OCI-LY3 (cell line): ENCODE measurements around the gene SVOPL.
A peak's percentile ranks its signal among the peaks of the same experiment; 100 is the strongest.

ENCODE experiments used
- H2AFZ ChIP-seq: fragments of 200-600, 300-600 bp; shearing (Covaris generic); 2 replicates; pipeline ENCODE4 v1.6.0; 2014; ENCODE audit warnings: antibody characterized with exemption, low read depth, low read length
- H3K27ac ChIP-seq: fragments of 200-600, 300-600 bp; sonication (generic); 2 replicates; pipeline ENCODE4 v1.5.1; 2014; ENCODE audit warnings: mild to moderate bottlenecking, low read length, moderate library complexity, mixed read lengths
- H3K27me3 ChIP-seq: fragments of 200-600, 300-600 bp; sonication (generic); 2 replicates; pipeline ENCODE4 v1.6.1; 2014; ENCODE audit warnings: low read depth, low read length, mixed read lengths
- H3K36me3 ChIP-seq: fragments of 200-600, 300-600 bp; sonication (generic); replicated peaks from 2 replicates; pipeline ENCODE3; 2014; ENCODE audit warnings: low read depth, low read length, mixed read lengths
- H3K4me1 ChIP-seq: fragments of 300-600, 200-600 bp; sonication (generic); 2 replicates; pipeline ENCODE4 v1.6.1; 2014; ENCODE audit warnings: low read length, mixed read lengths
- H3K4me2 ChIP-seq: fragments of 200-600, 300-600 bp; sonication (generic); 2 replicates; pipeline ENCODE4 v1.6.1; 2014; ENCODE audit warnings: low read length, mixed read lengths
- H3K4me3 ChIP-seq: fragments of 300-600, 200-600 bp; sonication (generic); 2 replicates; pipeline ENCODE4 v1.5.1; 2014; ENCODE audit warnings: antibody characterized with exemption, mild to moderate bottlenecking, low read length, moderate library complexity
- H3K79me2 ChIP-seq: fragments of 300-600, 200-600 bp; shearing (Covaris generic); 2 replicates; pipeline ENCODE4 v1.6.1; 2014; ENCODE audit warnings: mild to moderate bottlenecking, low read length, mixed read lengths
- H3K9ac ChIP-seq: fragments of 300-600, 200-600 bp; shearing (Covaris generic); 2 replicates; pipeline ENCODE4 v1.6.0; 2014; ENCODE audit warnings: mild to moderate bottlenecking, low read length, moderate library complexity
- H3K9me3 ChIP-seq: fragments of 200-600, 300-600 bp; shearing (Covaris generic); 2 replicates; pipeline ENCODE4 v1.6.1; 2014; ENCODE audit warnings: low read length, mixed read lengths; ENCODE audit not compliant: insufficient read depth
- H4K20me1 ChIP-seq: fragments of 200-600, 300-600 bp; sonication (generic); 2 replicates; pipeline ENCODE4 v1.6.1; 2016; ENCODE audit warnings: low read length, mixed read lengths; ENCODE audit not compliant: insufficient read depth
- EZH2phosphoT487 ChIP-seq: fragments of 200-600 bp; shearing (Covaris generic); IDR thresholded peaks from 2 replicates; pipeline ENCODE4 v1.6.1; 2018; ENCODE audit warnings: antibody characterized with exemption, mixed run types, low read depth
- TF ChIP-seq, protein P1 (sequence below): fragments of 200-600, 300-600 bp; sonication (generic); IDR thresholded peaks from 2 replicates; pipeline ENCODE4 v1.5.1; 2014; ENCODE audit warnings: antibody characterized with exemption, low read length, low read depth

Gene SVOPL

DNA sequence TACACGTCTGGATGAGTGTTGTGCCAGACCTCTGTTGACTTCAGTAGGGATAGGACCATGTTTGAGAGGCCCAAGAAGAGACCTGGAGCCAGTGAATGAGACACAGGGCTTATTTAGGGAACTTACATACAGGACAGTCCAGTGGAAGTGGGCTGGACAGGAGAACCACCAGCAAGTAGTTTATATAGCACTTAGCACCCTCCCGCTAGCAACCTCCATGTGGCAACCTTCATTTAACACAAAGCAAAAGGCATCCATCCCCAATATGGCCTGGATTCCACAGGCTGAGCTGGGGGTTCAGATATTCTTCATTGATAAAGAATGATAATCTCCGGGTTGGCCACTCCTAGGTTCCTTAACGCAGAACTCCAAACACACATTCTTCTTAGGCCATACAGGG is 147.4 kb downstream of the SVOPL start:
- no peak for TF ChIP-seq EZH2phosphoT487
- TF ChIP-seq, protein P1, sequence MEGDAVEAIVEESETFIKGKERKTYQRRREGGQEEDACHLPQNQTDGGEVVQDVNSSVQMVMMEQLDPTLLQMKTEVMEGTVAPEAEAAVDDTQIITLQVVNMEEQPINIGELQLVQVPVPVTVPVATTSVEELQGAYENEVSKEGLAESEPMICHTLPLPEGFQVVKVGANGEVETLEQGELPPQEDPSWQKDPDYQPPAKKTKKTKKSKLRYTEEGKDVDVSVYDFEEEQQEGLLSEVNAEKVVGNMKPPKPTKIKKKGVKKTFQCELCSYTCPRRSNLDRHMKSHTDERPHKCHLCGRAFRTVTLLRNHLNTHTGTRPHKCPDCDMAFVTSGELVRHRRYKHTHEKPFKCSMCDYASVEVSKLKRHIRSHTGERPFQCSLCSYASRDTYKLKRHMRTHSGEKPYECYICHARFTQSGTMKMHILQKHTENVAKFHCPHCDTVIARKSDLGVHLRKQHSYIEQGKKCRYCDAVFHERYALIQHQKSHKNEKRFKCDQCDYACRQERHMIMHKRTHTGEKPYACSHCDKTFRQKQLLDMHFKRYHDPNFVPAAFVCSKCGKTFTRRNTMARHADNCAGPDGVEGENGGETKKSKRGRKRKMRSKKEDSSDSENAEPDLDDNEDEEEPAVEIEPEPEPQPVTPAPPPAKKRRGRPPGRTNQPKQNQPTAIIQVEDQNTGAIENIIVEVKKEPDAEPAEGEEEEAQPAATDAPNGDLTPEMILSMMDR = no peak
- Histone ChIP-seq H2AFZ (no peak overlapping the region), H3K27ac (no peak overlapping the region), H3K9me3 (no peaks in the 10 kb centered on the region), H3K4me3 (no peak overlapping the region), H3K4me2 (no peak overlapping the region), H3K9ac (no peak overlapping the region), H3K27me3 (no peaks in the 10 kb centered on the region), H4K20me1 (no peaks in the 10 kb centered on the region), H3K79me2 (no peaks in the 10 kb centered on the region), H3K36me3 (peaks cover 36% of the 10 kb centered on the region), H3K4me1 (peaks cover 16% of the 10 kb centered on the region)

DNA sequence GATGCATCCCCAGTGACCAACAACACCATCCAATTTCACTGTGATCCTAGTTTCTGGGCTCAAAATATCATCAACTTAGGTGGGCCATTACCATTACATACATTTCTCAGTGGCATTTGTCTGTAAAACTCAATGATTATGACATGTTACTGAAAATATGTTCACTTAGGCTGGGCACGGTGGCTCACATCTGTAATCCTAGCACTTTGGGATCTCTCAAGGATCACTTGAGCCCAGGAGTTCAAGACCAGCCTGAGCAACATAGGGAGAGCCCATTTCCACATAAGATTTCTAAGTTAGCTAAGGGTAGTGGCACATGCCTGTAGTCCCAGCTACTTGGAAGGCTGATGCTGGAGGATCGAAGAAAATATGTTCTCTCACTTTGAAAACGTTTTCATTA is 150.1 kb downstream of the SVOPL start:
- no peaks in the 10 kb centered on the region for H4K20me1 ChIP-seq
- TF ChIP-seq EZH2phosphoT487 = no peak
- H3K4me2 ChIP-seq = no peak overlapping the region
- no peaks in the 10 kb centered on the region for H3K79me2 ChIP-seq
- H3K27me3 ChIP-seq = no peaks in the 10 kb centered on the region
- peaks cover 37% of the 10 kb centered on the region for H3K36me3 ChIP-seq
- H3K27ac ChIP-seq = no peak overlapping the region
- no peak overlapping the region for H2AFZ ChIP-seq
- peaks cover 16% of the 10 kb centered on the region for H3K4me1 ChIP-seq
- H3K9ac ChIP-seq = no peak overlapping the region
- H3K4me3 ChIP-seq = no peak overlapping the region
- no peaks in the 10 kb centered on the region for H3K9me3 ChIP-seq

DNA sequence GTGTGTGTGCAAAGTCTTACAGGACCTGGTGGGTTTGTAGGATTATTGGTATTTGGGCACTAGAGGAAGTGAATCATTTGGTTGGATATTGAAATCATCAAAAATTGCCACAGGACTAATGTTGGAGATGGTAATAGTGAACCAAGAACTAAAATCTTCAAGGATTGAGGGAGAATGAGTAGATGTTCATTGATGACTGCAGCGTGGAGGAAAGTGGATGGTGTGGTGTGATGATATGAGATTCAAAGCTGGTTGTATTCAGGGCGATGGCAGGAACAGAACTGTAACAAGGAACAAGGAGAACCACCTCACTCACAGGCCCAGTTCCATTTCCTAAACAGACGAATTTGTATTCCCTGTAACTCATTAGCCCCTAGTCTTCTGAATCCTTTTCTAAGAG is 150.8 kb downstream of the SVOPL start:
- TF ChIP-seq, protein P1 = no peak
- Histone ChIP-seq H3K4me3 (no peak overlapping the region), H3K79me2 (no peaks in the 10 kb centered on the region), H3K9ac (no peak overlapping the region), H4K20me1 (no peaks in the 10 kb centered on the region), H3K4me2 (peak overlapping the region; percentile 48; the same call in 1 of the 2 replicates), H3K27ac (0 out of 2 replicates have a peak overlapping the region, but pooled peaks have one; percentile 2), H3K27me3 (no peaks in the 10 kb centered on the region), H3K4me1 (peaks cover 16% of the 10 kb centered on the region), H3K36me3 (peaks cover 39% of the 10 kb centered on the region), H3K9me3 (no peaks in the 10 kb centered on the region), H2AFZ (no peak overlapping the region)

DNA sequence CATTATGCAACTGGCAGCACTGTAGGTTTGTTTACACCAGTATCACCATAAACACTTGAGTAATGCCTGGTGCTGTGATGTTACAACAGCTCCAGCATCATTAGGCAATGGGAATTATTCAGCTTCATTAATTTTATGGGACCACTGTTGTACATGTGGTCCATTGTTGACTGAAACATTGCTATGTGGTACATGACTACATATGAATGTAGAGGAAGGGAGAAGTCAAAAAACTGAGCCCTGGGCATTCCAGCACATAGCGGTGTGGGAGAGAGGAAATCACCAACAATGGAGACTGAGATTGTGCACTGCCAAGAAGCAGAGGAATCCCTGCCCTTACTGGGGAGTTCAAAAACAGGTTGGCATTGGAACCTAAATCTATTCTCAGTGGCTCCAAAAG is 152.1 kb downstream of the SVOPL start:
- peak overlapping the region; percentile 48 for H3K4me2 ChIP-seq
- no peaks in the 10 kb centered on the region for H4K20me1 ChIP-seq
- TF ChIP-seq, protein P1 = no peak
- TF ChIP-seq EZH2phosphoT487 = no peak
- H3K79me2 ChIP-seq = no peaks in the 10 kb centered on the region
- H3K4me1 ChIP-seq = peaks cover 16% of the 10 kb centered on the region
- H3K9me3 ChIP-seq = no peaks in the 10 kb centered on the region
- H3K4me3 ChIP-seq = no peak overlapping the region
- H3K27me3 ChIP-seq = no peaks in the 10 kb centered on the region
- peaks cover 39% of the 10 kb centered on the region for H3K36me3 ChIP-seq
- H2AFZ ChIP-seq = no peak overlapping the region
- no peak overlapping the region for H3K27ac ChIP-seq
- no peak overlapping the region for H3K9ac ChIP-seq

DNA sequence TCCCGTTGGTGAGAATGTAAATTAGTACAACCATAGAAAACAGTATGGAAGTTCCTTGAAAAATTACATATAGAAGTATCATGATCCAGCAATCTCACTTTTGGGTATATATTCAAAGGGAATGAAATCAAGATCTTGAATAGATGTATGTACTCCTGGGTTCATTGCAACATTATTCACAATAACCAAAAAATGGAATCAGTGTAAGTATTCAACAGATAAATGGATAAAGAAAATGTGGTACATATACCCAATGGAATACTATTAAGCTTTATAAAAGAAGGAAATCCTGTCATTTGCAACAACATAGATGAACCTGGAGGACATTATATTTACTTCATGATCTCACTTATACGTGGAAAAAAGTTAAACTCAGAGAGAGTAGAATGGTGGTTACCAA is 154.3 kb downstream of the SVOPL start:
- peaks cover 24% of the 10 kb centered on the region for H3K36me3 ChIP-seq

More for the DNA sequence above, 154.3 kb downstream of the SVOPL start:
- H4K20me1 ChIP-seq = 0 out of 2 replicates have a peak, but pooled peaks cover 2% of the 10 kb centered on the region
- no peak overlapping the region for H3K4me2 ChIP-seq
- no peak for TF ChIP-seq EZH2phosphoT487
- TF ChIP-seq, protein P1 = no peak
- H2AFZ ChIP-seq = no peak overlapping the region
- H3K4me3 ChIP-seq = no peak overlapping the region
- no peaks in the 10 kb centered on the region for H3K27me3 ChIP-seq
- H3K27ac ChIP-seq = no peak overlapping the region
- H3K4me1 ChIP-seq = peaks cover 23% of the 10 kb centered on the region
- H3K9me3 ChIP-seq = no peaks in the 10 kb centered on the region
- H3K79me2 ChIP-seq = no peaks in the 10 kb centered on the region
- no peak overlapping the region for H3K9ac ChIP-seq
